ENCODE measurements around the gene NELL2. TPM values are rescaled to one million over a fixed set of nuclear protein-coding genes. Genes with fewer than 3 reads are reported as not detected.
A peak's percentile ranks its signal among the peaks of the same experiment; 100 is the strongest.
"Not testable (repeated sequence)": the region's sequence is repeated elsewhere in the genome, so short reads cannot be mapped to it uniquely, and the experiment has no call there.

The NELL2 gene
- total RNA-seq, 2 donors from 2014 or later: 0.82 to 1.7 TPM

GRCh38 chr12:44851586-44851985 lies 24.5 kb downstream of the NELL2 start:
- intact Hi-C loops (cut with DNase I): no loop called here
- DNase-seq: no peak
- ATAC-seq: no peak

GRCh38 chr12:44848703-44849085 lies 27.4 kb downstream of the NELL2 start:
- ATAC-seq: no peak

GRCh38 chr12:44847888-44848702 lies 28.0 kb downstream of the NELL2 start:
- ATAC-seq: peak in 1 of 2 donors; percentile 59
- intact Hi-C loops (cut with DNase I): no loop called here
- no peak for DNase-seq

More at GRCh38 chr12:44848703-44849085, 27.4 kb downstream of the NELL2 start:
- DNase-seq: no peak
- intact Hi-C loops (cut with DNase I): no loop called here

GRCh38 chr12:44847403-44847802 lies 28.7 kb downstream of the NELL2 start:
- ATAC-seq: no peak
- DNase-seq: no peak
- intact Hi-C loops (cut with DNase I): no loop called here

- DNase-seq (no peak), ATAC-seq (peak; percentile 27 to 31)
- intact Hi-C loops (cut with DNase I): no loop called here
Observed at GRCh38 chr12:44846826-44847225, 29.3 kb downstream of the NELL2 start.

GRCh38 chr12:44842669-44843068 lies 33.4 kb downstream of the NELL2 start:
- ATAC-seq: no peak
- intact Hi-C loops (cut with DNase I): no loop called here
- no peak for DNase-seq

GRCh38 chr12:44839785-44840184 lies 36.3 kb downstream of the NELL2 start:
- DNase-seq (no peak), ATAC-seq (no peak)
- intact Hi-C loops (cut with DNase I): no loop called here

GRCh38 chr12:44837114-44837755 lies 38.9 kb downstream of the NELL2 start:
- DNase-seq (no peak), ATAC-seq (no peak)
- intact Hi-C loops (cut with DNase I): no loop called here

- no peak for DNase-seq
- ATAC-seq: peak in 1 of 2 donors; percentile 67
- intact Hi-C loops (cut with DNase I): no loop called here
Observed at GRCh38 chr12:44835641-44836379, 40.3 kb downstream of the NELL2 start.

GRCh38 chr12:44834996-44835395 lies 41.1 kb downstream of the NELL2 start:
- intact Hi-C loops (cut with DNase I); DNase-seq: not testable (repeated sequence)
- ATAC-seq: peak in 1 of 2 donors; percentile 19

GRCh38 chr12:44833561-44833960 lies 42.6 kb downstream of the NELL2 start:
- intact Hi-C loops (cut with DNase I): no loop called here
- ATAC-seq: no peak
- no peak for DNase-seq

GRCh38 chr12:44830566-44831055 lies 45.5 kb downstream of the NELL2 start:
- DNase-seq: no peak
- intact Hi-C loops (cut with DNase I): no loop called here
- no peak for ATAC-seq

GRCh38 chr12:44829045-44829444 lies 47.1 kb downstream of the NELL2 start:
- DNase-seq (no peak), ATAC-seq (no peak)
- intact Hi-C loops (cut with DNase I): no loop called here

GRCh38 chr12:44827832-44828438 lies 48.2 kb downstream of the NELL2 start:
- ATAC-seq (no peak), DNase-seq (no peak)
- intact Hi-C loops (cut with DNase I): no loop called here

- intact Hi-C loops (cut with DNase I); ATAC-seq; DNase-seq: not testable (repeated sequence)
Observed at GRCh38 chr12:44821702-44822101, 54.4 kb downstream of the NELL2 start.

- no peak for ATAC-seq
- no peak for DNase-seq
- intact Hi-C loops (cut with DNase I): no loop called here
Observed at GRCh38 chr12:44819884-44820283, 56.2 kb downstream of the NELL2 start.

GRCh38 chr12:44817687-44818086 lies 58.4 kb downstream of the NELL2 start:
- ATAC-seq: no peak
- DNase-seq: no peak
- intact Hi-C loops (cut with DNase I): no loop called here

GRCh38 chr12:44816446-44817017 lies 59.6 kb downstream of the NELL2 start:
- ATAC-seq (no peak), DNase-seq (no peak)
- intact Hi-C loops (cut with DNase I): no loop called here

- ATAC-seq (no peak), DNase-seq (no peak)
- intact Hi-C loops (cut with DNase I): no loop called here
Observed at GRCh38 chr12:44812062-44812461, 64.1 kb downstream of the NELL2 start.
